Thymus (tissue), 11 donors: ENCODE measurements around the gene KRT27. TPM values are rescaled to one million over a fixed set of nuclear protein-coding genes. Genes with fewer than 3 reads are reported as not detected.

Experiments
- DNase-seq, 9 donors: peaks; one replicate each; pipeline ENCODE4 v3.0.0-alpha.2; 2013; ENCODE audit warnings: low spot score in 9 of 9, low read depth in 6 of 9, missing footprints in 1 of 9
- H3K27ac ChIP-seq, 2 donors: one replicate each; pipeline ENCODE4 v1.5.1; 2013; ENCODE audit warnings: control low read depth in 1 of 2, low read depth in 1 of 2, low read length in 1 of 2, mild to moderate bottlenecking in 1 of 2, moderate library complexity in 1 of 2
- H3K27me3 ChIP-seq, 2 donors: one replicate each; pipeline ENCODE4 v1.5.1; 2013; ENCODE audit warnings: low read length in 1 of 2; ENCODE audit not compliant: control insufficient read depth in 2 of 2, insufficient read depth in 1 of 2
- H3K36me3 ChIP-seq, 2 donors: one replicate each; pipeline ENCODE4 v1.5.1; 2013; ENCODE audit warnings: low read length in 1 of 2, mild to moderate bottlenecking in 1 of 2, moderate library complexity in 1 of 2; ENCODE audit not compliant: control insufficient read depth in 2 of 2, insufficient read depth in 2 of 2
- H3K4me1 ChIP-seq, 2 donors: one replicate each; pipeline ENCODE4 v1.5.1; 2013; ENCODE audit warnings: low read length in 2 of 2; ENCODE audit not compliant: control insufficient read depth in 2 of 2, insufficient read depth in 2 of 2
- H3K4me3 ChIP-seq, 2 donors: one replicate each; pipeline ENCODE4 v1.5.1; 2013; ENCODE audit warnings: low read length in 2 of 2, control low read depth in 1 of 2, mild to moderate bottlenecking in 1 of 2
- H3K9me3 ChIP-seq, 2 donors: one replicate each; pipeline ENCODE4 v1.5.1; 2013; ENCODE audit warnings: low read length in 1 of 2, mild to moderate bottlenecking in 1 of 2; ENCODE audit not compliant: control insufficient read depth in 2 of 2, insufficient read depth in 1 of 2
- WGBS: extraction: QIAGEN DNeasy Blood & Tissue Kit; methylation state at CpG from one replicate; pipeline ENCODE4 v1.1.7; 2013; 5-methylcytosine and 5-hydroxymethylcytosine counted together
- polyA plus RNA-seq: library from polyadenylated mRNA; stranded (reverse); fragments of 200-250 nt; gene quantifications from one replicate; pipeline ENCODE4 v1.2.3, GENCODE V29; 2013
- total RNA-seq: library from RNA; stranded (reverse); fragments of 120-200 nt; gene quantifications from one replicate; pipeline ENCODE4 v1.2.4, GENCODE V29; 2013
- donor health status: healthy.

The KRT27 gene
- total and polyA plus RNA-seq, 2 donors = 0.14 to 1.3 TPM

- 94% methylated on average over 3 of the region's 3 CpGs for WGBS
- H3K36me3 ChIP-seq = no peaks in the 10 kb centered on the region
- H3K4me3 ChIP-seq = no peak within 1 kb of the TSS
- H3K4me1 ChIP-seq = no peaks in the 10 kb centered on the region
- H3K9me3 ChIP-seq = no peaks in the 10 kb centered on the region
- no peak within 1 kb of the TSS for H3K27ac ChIP-seq
- H3K27me3 ChIP-seq = peaks cover 9 to 37% of the 10 kb centered on the region in 2 donors
- no peak for DNase-seq
These were observed 17.5 kb upstream of the KRT27 start, which contains the start of gene KRT28 for GRCh38 chr17:40799859-40800258. Gene KRT28 (minus strand): TSS chr17:40799959. CDS start chr17:40799893, 66 bp downstream.

GRCh38 chr17:40796846-40797245, 14.5 kb upstream of the KRT27 start:
- peaks cover 9 to 33% of the 10 kb centered on the region in 2 donors for H3K27me3 ChIP-seq
- H3K4me3 ChIP-seq = no peak overlapping the region
- WGBS = 80% methylated on average over 27 of the region's 27 CpGs
- no peak for DNase-seq
- H3K4me1 ChIP-seq = no peaks in the 10 kb centered on the region
- H3K36me3 ChIP-seq = no peaks in the 10 kb centered on the region
- no peaks in the 10 kb centered on the region for H3K9me3 ChIP-seq
- no peak overlapping the region for H3K27ac ChIP-seq

GRCh38 chr17:40795019-40795667, 12.8 kb upstream of the KRT27 start:
- H3K9me3 ChIP-seq = no peaks in the 10 kb centered on the region
- 90% methylated on average over 10 of the region's 10 CpGs for WGBS
- peaks cover 9 to 27% of the 10 kb centered on the region in 2 donors for H3K27me3 ChIP-seq
- no peak overlapping the region for H3K27ac ChIP-seq
- H3K4me1 ChIP-seq = no peaks in the 10 kb centered on the region
- no peaks in the 10 kb centered on the region for H3K36me3 ChIP-seq
- H3K4me3 ChIP-seq = no peak overlapping the region
- no peak for DNase-seq

GRCh38 chr17:40794466-40794865, 12.1 kb upstream of the KRT27 start:
- no peaks in the 10 kb centered on the region for H3K36me3 ChIP-seq
- H3K4me1 ChIP-seq = no peaks in the 10 kb centered on the region
- no peak for DNase-seq
- 75% methylated on average over 2 of the region's 2 CpGs for WGBS
- no peak overlapping the region for H3K4me3 ChIP-seq
- H3K9me3 ChIP-seq = no peaks in the 10 kb centered on the region
- no peak overlapping the region for H3K27ac ChIP-seq
- peaks cover 9 to 24% of the 10 kb centered on the region in 2 donors for H3K27me3 ChIP-seq

- DNase-seq = no peak
- 87% methylated on average over 10 of the region's 10 CpGs for WGBS
- Histone ChIP-seq H3K4me1 (no peaks in the 10 kb centered on the region), H3K9me3 (no peaks in the 10 kb centered on the region), H3K4me3 (no peak overlapping the region), H3K27ac (no peak overlapping the region), H3K27me3 (peaks cover 9 to 22% of the 10 kb centered on the region in 2 donors), H3K36me3 (no peaks in the 10 kb centered on the region)
These were observed 11.5 kb upstream of the KRT27 start for GRCh38 chr17:40793832-40794231.

GRCh38 chr17:40791787-40792436, 9.6 kb upstream of the KRT27 start:
- no peak overlapping the region for H3K4me3 ChIP-seq
- H3K9me3 ChIP-seq = no peaks in the 10 kb centered on the region
- H3K36me3 ChIP-seq = no peaks in the 10 kb centered on the region
- H3K4me1 ChIP-seq = no peaks in the 10 kb centered on the region
- no peak overlapping the region for H3K27ac ChIP-seq
- WGBS = 58% methylated on average over 6 of the region's 6 CpGs
- H3K27me3 ChIP-seq = peaks cover 4 to 16% of the 10 kb centered on the region in 2 donors
- DNase-seq = no peak

GRCh38 chr17:40791111-40791510, 8.8 kb upstream of the KRT27 start:
- H3K4me1 ChIP-seq = no peaks in the 10 kb centered on the region
- no peak overlapping the region for H3K4me3 ChIP-seq
- H3K9me3 ChIP-seq = no peaks in the 10 kb centered on the region
- peaks cover 4 to 9% of the 10 kb centered on the region in 2 donors for H3K27me3 ChIP-seq
- WGBS = 98% methylated on average over 1 of the region's 1 CpG
- no peaks in the 10 kb centered on the region for H3K36me3 ChIP-seq
- H3K27ac ChIP-seq = no peak overlapping the region
- no peak for DNase-seq

- no peak overlapping the region for H3K4me3 ChIP-seq
- H3K9me3 ChIP-seq = no peaks in the 10 kb centered on the region
- no peaks in the 10 kb centered on the region for H3K4me1 ChIP-seq
- no peaks in the 10 kb centered on the region for H3K36me3 ChIP-seq
- DNase-seq = peak in 1 of 9 donors; percentile 9
- no peak overlapping the region for H3K27ac ChIP-seq
- peaks cover 4 to 25% of the 10 kb centered on the region in 2 donors for H3K27me3 ChIP-seq
- 32% methylated on average over 37 of the region's 37 CpGs for WGBS
These were observed 3.0 kb downstream of the KRT27 start for GRCh38 chr17:40779181-40779909.

GRCh38 chr17:40778461-40778860, 3.9 kb downstream of the KRT27 start:
- H3K4me1 ChIP-seq = no peaks in the 10 kb centered on the region
- no peak overlapping the region for H3K4me3 ChIP-seq
- 89% methylated on average over 5 of the region's 5 CpGs for WGBS
- no peak overlapping the region for H3K27ac ChIP-seq
- no peaks in the 10 kb centered on the region for H3K9me3 ChIP-seq
- no peak for DNase-seq
- no peaks in the 10 kb centered on the region for H3K36me3 ChIP-seq
- H3K27me3 ChIP-seq = peaks cover 4 to 25% of the 10 kb centered on the region in 2 donors
